MM.1S (cell line): ENCODE results near the gene SORCS2.

ENCODE experiments used
- CTCF ChIP-seq: fragments of 300-600 bp; sonication (generic); IDR thresholded peaks from 2 replicates; pipeline ENCODE4 v1.5.1; 2016; ENCODE audit warnings: antibody characterized with exemption, low read length, mixed read lengths
- EZH2phosphoT487 ChIP-seq: fragments of 300-600 bp; sonication (generic); IDR thresholded peaks from 2 replicates; pipeline ENCODE4 v1.6.1; 2018; ENCODE audit warnings: antibody characterized with exemption, low read length

- TF ChIP-seq CTCF (no peak), EZH2phosphoT487 (no peak)
Measured at GRCh38 chr4:7154351-7154981, 37.9 kb upstream of the SORCS2 start.
